Endothelial cell (in vitro differentiated cells): Measurements from ENCODE around the gene FOXC1. TPM values are rescaled to one million over a fixed set of nuclear protein-coding genes. Genes with fewer than 3 reads are reported as not detected.

Experiments
- DNase-seq: peaks from one replicate; pipeline ENCODE4 v3.0.0; 2021; ENCODE audit warnings: low spot score
- H3K27ac Mint-ChIP-seq: one replicate; pipeline ENCODE4 v1.8.0; 2021; ENCODE audit warnings: mixed read lengths, inconsistent platforms; ENCODE audit not compliant: unreplicated experiment
- H3K27me3 Mint-ChIP-seq: one replicate; pipeline ENCODE4 v1.8.0; 2021; ENCODE audit warnings: mild to moderate bottlenecking, moderate library complexity, mixed read lengths, inconsistent platforms; ENCODE audit not compliant: unreplicated experiment
- H3K36me3 Mint-ChIP-seq: one replicate; pipeline ENCODE4 v1.8.0; 2021; ENCODE audit warnings: mild to moderate bottlenecking, low read depth, mixed read lengths, inconsistent platforms; ENCODE audit not compliant: unreplicated experiment
- H3K4me1 Mint-ChIP-seq: one replicate; pipeline ENCODE4 v1.8.0; 2021; ENCODE audit warnings: mild to moderate bottlenecking, mixed read lengths, inconsistent platforms; ENCODE audit not compliant: unreplicated experiment
- H3K4me3 Mint-ChIP-seq: one replicate; pipeline ENCODE4 v1.8.0; 2021; ENCODE audit warnings: mild to moderate bottlenecking, mixed read lengths, inconsistent platforms; ENCODE audit not compliant: unreplicated experiment
- H3K9me3 Mint-ChIP-seq: one replicate; pipeline ENCODE4 v1.8.0; 2021; ENCODE audit warnings: mixed read lengths, inconsistent platforms; ENCODE audit not compliant: unreplicated experiment
- CTCF ChIP-seq: fragments of 200-600 bp; sonication (generic); IDR thresholded peaks from one replicate; pipeline ENCODE4 v1.5.0; 2021; ENCODE audit warnings: antibody characterized with exemption; ENCODE audit not compliant: unreplicated experiment
- total RNA-seq: library from RNA; stranded (reverse); fragmentation: NEBNext Ultra II Directional; extraction: Animal tissue kit (Norgen Biotek cat#: 25700); gene quantifications from one replicate; pipeline ENCODE4 v1.2.1, GENCODE V29; 2021; ENCODE audit not compliant: unreplicated experiment

FOXC1 gene
- total RNA-seq, 1 donor from 2014 or later = 112 TPM

GRCh38 chr6:1607516-1608221 lies 2.0 kb upstream of the FOXC1 start:
- H3K9me3 Mint-ChIP-seq = peaks cover 4% of the 10 kb centered on the region
- TF ChIP-seq CTCF = no peak
- H3K27ac Mint-ChIP-seq = peak overlapping the region; percentile 77
- H3K4me3 Mint-ChIP-seq = peak overlapping the region; percentile 92
- H3K4me1 Mint-ChIP-seq = peaks cover 39% of the 10 kb centered on the region
- peaks cover 28% of the 10 kb centered on the region for H3K27me3 Mint-ChIP-seq
- peaks cover 13% of the 10 kb centered on the region for H3K36me3 Mint-ChIP-seq
- peak; percentile 53 for DNase-seq

GRCh38 chr6:1608222-1609040 lies 1.3 kb upstream of the FOXC1 start:
- peak; percentile 18 for DNase-seq
- H3K4me1 Mint-ChIP-seq = peaks cover 44% of the 10 kb centered on the region
- peaks cover 4% of the 10 kb centered on the region for H3K9me3 Mint-ChIP-seq
- peak overlapping the region; percentile 92 for H3K4me3 Mint-ChIP-seq
- H3K27me3 Mint-ChIP-seq = peaks cover 35% of the 10 kb centered on the region
- no peak for TF ChIP-seq CTCF
- H3K27ac Mint-ChIP-seq = peak overlapping the region; percentile 78
- peaks cover 21% of the 10 kb centered on the region for H3K36me3 Mint-ChIP-seq

- peak overlapping the region; percentile 88 for H3K4me3 Mint-ChIP-seq
- peaks cover 4% of the 10 kb centered on the region for H3K9me3 Mint-ChIP-seq
- H3K27ac Mint-ChIP-seq = no peak overlapping the region
- TF ChIP-seq CTCF = no peak
- peaks cover 38% of the 10 kb centered on the region for H3K27me3 Mint-ChIP-seq
- peak; percentile 61 for DNase-seq
- peaks cover 24% of the 10 kb centered on the region for H3K36me3 Mint-ChIP-seq
- peaks cover 46% of the 10 kb centered on the region for H3K4me1 Mint-ChIP-seq
Observed at GRCh38 chr6:1609041-1609647, 571 bp upstream of the FOXC1 start.

- no peak for TF ChIP-seq CTCF
- peak overlapping the region; percentile 99 for H3K4me3 Mint-ChIP-seq
- peak overlapping the region; percentile 89 for H3K27ac Mint-ChIP-seq
- peaks cover 4% of the 10 kb centered on the region for H3K9me3 Mint-ChIP-seq
- H3K27me3 Mint-ChIP-seq = peaks cover 35% of the 10 kb centered on the region
- peak; percentile 39 for DNase-seq
- peaks cover 45% of the 10 kb centered on the region for H3K4me1 Mint-ChIP-seq
- peaks cover 27% of the 10 kb centered on the region for H3K36me3 Mint-ChIP-seq
Observed at GRCh38 chr6:1610497-1611321, 994 bp downstream of the FOXC1 start.
